ENCODE data around the gene DEXI.

GRCh38 chr16:10989559-10989958 is 47.3 kb upstream of the DEXI start:
- no peak for TF ChIP-seq CTCF (IDR thresholded peaks at IDR 0.05)
- TF ChIP-seq POLR2AphosphoS5 (IDR thresholded peaks at IDR 0.05), result no peak
- TF ChIP-seq EP300 (IDR thresholded peaks at IDR 0.05; ENCODE audit: low read depth), result no peak
